Measurements from ENCODE around the gene MDH1B. TPM values are rescaled to one million over a fixed set of nuclear protein-coding genes. Genes with fewer than 3 reads are reported as not detected.

Gene MDH1B
- total and polyA plus RNA-seq, 2 donors (not counting 3 experiments of a cell fraction or from before 2014, with no cell fraction given): 0.29 TPM; not detected in 1

DNA sequence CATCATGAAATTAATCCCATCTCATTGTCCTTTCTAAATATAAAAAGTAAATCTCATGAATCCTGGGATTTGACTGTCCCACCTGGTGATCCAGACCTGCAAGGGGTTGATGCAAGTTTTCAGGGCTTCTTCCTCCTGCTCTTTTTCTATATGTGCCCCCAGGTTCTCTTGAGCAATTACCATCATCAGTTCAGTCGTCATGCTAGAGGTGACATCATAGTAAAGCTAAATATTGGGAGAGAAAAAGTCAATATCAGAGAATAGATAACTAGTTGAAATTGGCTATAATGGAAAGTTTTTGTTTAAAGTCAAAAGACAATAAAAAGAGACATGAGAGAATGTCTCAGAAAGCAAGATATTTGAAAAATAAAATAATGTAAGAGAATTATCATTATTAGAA is 8.3 kb downstream of the MDH1B start:
- TF ChIP-seq EZH2 (IDR thresholded peaks at IDR 0.05; ENCODE audit: borderline replicate concordance, low read depth, low read length, severe bottlenecking) (no peak), POLR2AphosphoS5 (IDR thresholded peaks at IDR 0.05; ENCODE audit: insufficient read depth, low read depth, low read length) (no peak), MYC (IDR thresholded peaks at IDR 0.05; ENCODE audit: low read depth, low read length) (no peak), POLR2A (IDR thresholded peaks at IDR 0.05; ENCODE audit: low read depth, low read length) (no peak), GATA2 (IDR thresholded peaks at IDR 0.05; ENCODE audit: insufficient read depth, insufficient read length, low read depth, low read length) (no peak), FOS (IDR thresholded peaks at IDR 0.05; ENCODE audit: borderline replicate concordance, insufficient read depth, low read length) (no peak), JUN (IDR thresholded peaks at IDR 0.05; ENCODE audit: borderline replicate concordance, insufficient read depth, insufficient read length, low read depth) (no peak)
- TF ChIP-seq, protein P1, sequence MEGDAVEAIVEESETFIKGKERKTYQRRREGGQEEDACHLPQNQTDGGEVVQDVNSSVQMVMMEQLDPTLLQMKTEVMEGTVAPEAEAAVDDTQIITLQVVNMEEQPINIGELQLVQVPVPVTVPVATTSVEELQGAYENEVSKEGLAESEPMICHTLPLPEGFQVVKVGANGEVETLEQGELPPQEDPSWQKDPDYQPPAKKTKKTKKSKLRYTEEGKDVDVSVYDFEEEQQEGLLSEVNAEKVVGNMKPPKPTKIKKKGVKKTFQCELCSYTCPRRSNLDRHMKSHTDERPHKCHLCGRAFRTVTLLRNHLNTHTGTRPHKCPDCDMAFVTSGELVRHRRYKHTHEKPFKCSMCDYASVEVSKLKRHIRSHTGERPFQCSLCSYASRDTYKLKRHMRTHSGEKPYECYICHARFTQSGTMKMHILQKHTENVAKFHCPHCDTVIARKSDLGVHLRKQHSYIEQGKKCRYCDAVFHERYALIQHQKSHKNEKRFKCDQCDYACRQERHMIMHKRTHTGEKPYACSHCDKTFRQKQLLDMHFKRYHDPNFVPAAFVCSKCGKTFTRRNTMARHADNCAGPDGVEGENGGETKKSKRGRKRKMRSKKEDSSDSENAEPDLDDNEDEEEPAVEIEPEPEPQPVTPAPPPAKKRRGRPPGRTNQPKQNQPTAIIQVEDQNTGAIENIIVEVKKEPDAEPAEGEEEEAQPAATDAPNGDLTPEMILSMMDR (IDR thresholded peaks at IDR 0.05; ENCODE audit: extremely low read depth in 1 of 2, insufficient read depth in 1 of 2, low read depth in 1 of 2, low read length in 2 of 2): no peak
- TF ChIP-seq, protein P2, sequence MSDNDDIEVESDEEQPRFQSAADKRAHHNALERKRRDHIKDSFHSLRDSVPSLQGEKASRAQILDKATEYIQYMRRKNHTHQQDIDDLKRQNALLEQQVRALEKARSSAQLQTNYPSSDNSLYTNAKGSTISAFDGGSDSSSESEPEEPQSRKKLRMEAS (IDR thresholded peaks at IDR 0.05; ENCODE audit: insufficient read depth, insufficient read length): no peak
- Histone ChIP-seq H3K27me3 (ENCODE audit: control insufficient read depth in 2 of 2, insufficient read depth in 2 of 2, low read length in 2 of 2) (peaks cover 16 to 28% of the 10 kb centered on the region in 2 experiments), H3K9me1 (replicated peaks; ENCODE audit: control insufficient read depth, extremely low read depth, insufficient read depth, low read length) (no peaks in the 10 kb centered on the region), H3K4me3 (replicated peaks in 1 of 3; ENCODE audit: insufficient read depth in 1 of 3, low read depth in 1 of 3, low read length in 3 of 3) (no peak overlapping the region), H3K9ac (replicated peaks; ENCODE audit: extremely low read depth, insufficient read depth, low read length) (no peak overlapping the region), H3K4me2 (ENCODE audit: insufficient read depth, low read length) (no peak overlapping the region), H3K79me2 (ENCODE audit: control insufficient read depth, insufficient read depth, low read length) (no peaks in the 10 kb centered on the region), H4K20me1 (replicated peaks; ENCODE audit: control insufficient read depth, extremely low read depth, insufficient read depth, low read length) (no peaks in the 10 kb centered on the region), H3K4me1 (ENCODE audit: control insufficient read depth, extremely low read depth, insufficient read depth, low read length) (no peaks in the 10 kb centered on the region), H3K9me3 (replicated peaks; ENCODE audit: control insufficient read depth, insufficient read depth, low read length) (no peaks in the 10 kb centered on the region), H3K36me3 (ENCODE audit: control insufficient read depth in 2 of 2, extremely low read depth in 1 of 2, insufficient read depth in 2 of 2, low read length in 2 of 2) (no peaks in the 10 kb centered on the region), H3K27ac (ENCODE audit: insufficient read depth, low read depth, low read length) (no peak overlapping the region), H2AFZ (ENCODE audit: low read depth, low read length) (no peak overlapping the region)
- POLR2A ChIA-PET: no interaction called here
- no peak for FAIRE-seq
- dilution Hi-C loops (cut with MboI; ENCODE audit: extremely low pct_ligation_motif_present, low sequenced_read_pairs): no loop called here
- CTCF ChIA-PET: interaction anchor here (1.3 kb wide), 1 partner anchor 20 kb away, joined by 4 read pairs; no protein-coding TSS in a partner anchor
- intact Hi-C loops (cut with micrococcal nuclease): no loop called here
- BruUV-seq (replicated peaks): no TSS peak
- no peak for DNase-seq (ENCODE audit: low read depth, low spot score)
